Measurements from ENCODE around the gene TNPO3. TPM values are rescaled to one million over a fixed set of nuclear protein-coding genes. Genes with fewer than 3 reads are reported as not detected.

TNPO3 gene
- total RNA-seq, 2 experiments from 2014 or later: 58.4 to 59.3 TPM

DNA sequence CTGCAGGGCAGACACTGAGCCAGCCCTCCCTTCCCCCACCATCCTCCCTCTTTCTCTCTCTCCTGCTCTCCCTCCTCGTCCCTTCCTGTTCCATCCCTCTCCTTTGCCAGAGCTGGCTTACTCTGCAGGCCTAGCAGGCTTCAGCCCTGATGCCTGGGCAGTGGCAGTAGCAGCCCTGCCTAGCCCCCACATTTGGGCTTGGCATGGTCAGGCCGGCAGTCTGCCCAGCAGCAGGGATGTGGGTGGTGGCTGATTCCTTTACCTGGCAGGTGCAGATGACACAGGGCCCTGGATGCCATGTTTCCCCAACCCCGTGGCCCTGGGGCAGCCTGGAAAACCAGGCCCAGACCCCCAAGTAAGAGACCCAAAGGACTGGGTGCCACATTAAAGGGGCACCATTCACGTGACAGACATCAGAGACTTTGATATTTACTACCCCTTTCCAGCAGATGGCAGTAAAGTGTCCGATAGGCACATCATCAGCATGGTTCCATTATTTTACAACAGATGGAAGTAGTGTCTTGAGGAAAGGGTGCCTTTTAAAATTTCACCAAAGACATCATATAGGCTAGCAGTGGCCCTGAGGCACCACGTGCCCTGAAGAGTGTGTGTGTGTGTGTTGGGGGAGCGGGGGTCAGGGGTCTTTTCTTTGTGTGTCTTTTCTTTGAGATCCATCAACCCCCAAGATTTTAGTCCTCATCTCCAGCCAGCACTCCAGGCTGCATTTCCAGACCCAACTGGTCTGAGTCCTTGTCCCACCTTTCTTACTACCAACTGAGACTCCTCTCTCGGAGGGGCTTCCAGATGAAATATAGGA, 150.3 kb downstream of the TNPO3 start:
- peaks cover 24% of the 10 kb centered on the region for H3K27me3 Mint-ChIP-seq
- H3K9me3 Mint-ChIP-seq: no peaks in the 10 kb centered on the region
- TF ChIP-seq, protein P1, sequence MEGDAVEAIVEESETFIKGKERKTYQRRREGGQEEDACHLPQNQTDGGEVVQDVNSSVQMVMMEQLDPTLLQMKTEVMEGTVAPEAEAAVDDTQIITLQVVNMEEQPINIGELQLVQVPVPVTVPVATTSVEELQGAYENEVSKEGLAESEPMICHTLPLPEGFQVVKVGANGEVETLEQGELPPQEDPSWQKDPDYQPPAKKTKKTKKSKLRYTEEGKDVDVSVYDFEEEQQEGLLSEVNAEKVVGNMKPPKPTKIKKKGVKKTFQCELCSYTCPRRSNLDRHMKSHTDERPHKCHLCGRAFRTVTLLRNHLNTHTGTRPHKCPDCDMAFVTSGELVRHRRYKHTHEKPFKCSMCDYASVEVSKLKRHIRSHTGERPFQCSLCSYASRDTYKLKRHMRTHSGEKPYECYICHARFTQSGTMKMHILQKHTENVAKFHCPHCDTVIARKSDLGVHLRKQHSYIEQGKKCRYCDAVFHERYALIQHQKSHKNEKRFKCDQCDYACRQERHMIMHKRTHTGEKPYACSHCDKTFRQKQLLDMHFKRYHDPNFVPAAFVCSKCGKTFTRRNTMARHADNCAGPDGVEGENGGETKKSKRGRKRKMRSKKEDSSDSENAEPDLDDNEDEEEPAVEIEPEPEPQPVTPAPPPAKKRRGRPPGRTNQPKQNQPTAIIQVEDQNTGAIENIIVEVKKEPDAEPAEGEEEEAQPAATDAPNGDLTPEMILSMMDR (IDR thresholded peaks at IDR 0.05): peak; percentile 71
- H3K4me3 Mint-ChIP-seq: no peak overlapping the region
- no peak overlapping the region for H3K27ac Mint-ChIP-seq
- ChIA-PET CTCF (interaction anchor here (1.3 to 2.9 kb wide), 4 partner anchors 21 to 187 kb away, joined by 3 to 25 read pairs (median 6); no protein-coding TSS in a partner anchor), POLR2A (no interaction called here)
- ATAC-seq: peak; percentile 91
- intact Hi-C loops (cut with micrococcal nuclease): loop anchor here (5.0 kb wide), 1 partner anchor 188 kb away; no protein-coding TSS in a partner anchor
- H3K36me3 Mint-ChIP-seq (ENCODE audit: low read depth): no peaks in the 10 kb centered on the region
- peak; percentile 25 for DNase-seq
- no peaks in the 10 kb centered on the region for H3K4me1 Mint-ChIP-seq (ENCODE audit: low read depth)

Other genes with a start within 250 kb of the TNPO3 start
- under 1 TPM; 0.14 to 0.16 TPM for gene FLNC, start 224.7 kb downstream of the TNPO3 start, total RNA-seq
- 100 to 1,000 TPM; 109 to 113 TPM for gene ATP6V1F, start 192.3 kb downstream of the TNPO3 start, total RNA-seq
- gene KCP, start 144.4 kb downstream of the TNPO3 start, total RNA-seq: not detected
- gene IRF5, start 117.2 kb downstream of the TNPO3 start, total RNA-seq: 1 to 10 TPM; 6.5 to 7.7 TPM
- 10 to 100 TPM in 1 of 2 experiments, 1 to 10 TPM in 1; 9.3 to 11.0 TPM for gene TSPAN33, start 89.6 kb upstream of the TNPO3 start, total RNA-seq
- gene SMO, start 133.5 kb upstream of the TNPO3 start, total RNA-seq: 1 to 10 TPM in 1 of 2 experiments, under 1 TPM in 1; 0.81 to 1.7 TPM
- 1 to 10 TPM; 8.1 to 9.6 TPM for gene AHCYL2, start 169.9 kb upstream of the TNPO3 start, total RNA-seq

Measured in activated CD8-positive, alpha-beta T cell treated with anti-CD3 and anti-CD28 coated beads for 36 hours (primary cell).